Peyer's patch (tissue), 4 donors: Measurements from ENCODE around the gene IGFBPL1.

Experiments used
- POLR2A ChIP-seq, 2 donors: fragments of 450-650 bp; IDR thresholded peaks; one replicate each; pipeline ENCODE4 v1.5.1; 2017; ENCODE audit warnings: antibody characterized with exemption in 2 of 2, mild to moderate bottlenecking in 2 of 2, moderate library complexity in 2 of 2
- TF ChIP-seq, protein P1 (sequence below), 6 experiments: fragments of 450-650 bp in 4 of 6; fragments of 200-600 bp in 2 of 6; sonication (generic) in 1 of 6; IDR thresholded peaks; one replicate each; pipeline ENCODE4 v1.5.1; 2017 to 2019; ENCODE audit warnings: antibody characterized with exemption in 6 of 6, mild to moderate bottlenecking in 3 of 6, moderate library complexity in 1 of 6

DNA sequence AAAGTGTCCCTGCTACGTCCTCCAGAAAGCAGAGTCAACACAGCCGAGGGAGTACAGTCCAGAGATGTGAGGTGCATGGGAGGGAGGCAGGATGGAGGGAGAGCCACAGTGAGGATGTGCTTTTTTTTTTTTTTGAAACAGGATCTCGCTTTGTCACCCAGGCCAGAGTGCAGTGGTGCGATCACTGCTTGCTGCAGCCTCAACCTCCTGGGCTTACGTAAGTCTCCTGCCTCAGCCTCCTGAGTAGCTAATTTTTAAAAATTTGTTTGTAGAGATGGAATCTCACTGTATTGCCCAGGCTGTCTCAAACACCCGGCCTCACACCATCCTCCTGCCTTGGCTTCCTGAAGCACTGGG, 65.0 kb downstream of the IGFBPL1 start:
- TF ChIP-seq, protein P1, sequence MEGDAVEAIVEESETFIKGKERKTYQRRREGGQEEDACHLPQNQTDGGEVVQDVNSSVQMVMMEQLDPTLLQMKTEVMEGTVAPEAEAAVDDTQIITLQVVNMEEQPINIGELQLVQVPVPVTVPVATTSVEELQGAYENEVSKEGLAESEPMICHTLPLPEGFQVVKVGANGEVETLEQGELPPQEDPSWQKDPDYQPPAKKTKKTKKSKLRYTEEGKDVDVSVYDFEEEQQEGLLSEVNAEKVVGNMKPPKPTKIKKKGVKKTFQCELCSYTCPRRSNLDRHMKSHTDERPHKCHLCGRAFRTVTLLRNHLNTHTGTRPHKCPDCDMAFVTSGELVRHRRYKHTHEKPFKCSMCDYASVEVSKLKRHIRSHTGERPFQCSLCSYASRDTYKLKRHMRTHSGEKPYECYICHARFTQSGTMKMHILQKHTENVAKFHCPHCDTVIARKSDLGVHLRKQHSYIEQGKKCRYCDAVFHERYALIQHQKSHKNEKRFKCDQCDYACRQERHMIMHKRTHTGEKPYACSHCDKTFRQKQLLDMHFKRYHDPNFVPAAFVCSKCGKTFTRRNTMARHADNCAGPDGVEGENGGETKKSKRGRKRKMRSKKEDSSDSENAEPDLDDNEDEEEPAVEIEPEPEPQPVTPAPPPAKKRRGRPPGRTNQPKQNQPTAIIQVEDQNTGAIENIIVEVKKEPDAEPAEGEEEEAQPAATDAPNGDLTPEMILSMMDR (IDR thresholded peaks at IDR 0.05) = no peak
- no peak for TF ChIP-seq POLR2A (IDR thresholded peaks at IDR 0.05)
